GM12878 (cell line): Measurements from ENCODE around the gene RABEP1. TPM values are rescaled to one million over a fixed set of nuclear protein-coding genes. Genes with fewer than 3 reads are reported as not detected.
A peak's percentile ranks its signal among the peaks of the same experiment; 100 is the strongest.

Source experiments
- IRF4 ChIP-seq: IDR thresholded peaks from 2 replicates; pipeline ENCODE4 v1.6.1; 2011; ENCODE audit warnings: low read depth, low read length
- JUND ChIP-seq: IDR thresholded peaks from 2 replicates; pipeline ENCODE4 v1.6.1; 2012; ENCODE audit warnings: low read depth, mild to moderate bottlenecking, low read length, improper control_type of control experiment, moderate library complexity
- KAT2A ChIP-seq: conservative IDR thresholded peaks from 2 replicates; pipeline ENCODE4 v1.6.1; 2011; ENCODE audit warnings: low read depth, low read length; ENCODE audit not compliant: control insufficient read depth
- SRF ChIP-seq, 2 experiments: IDR thresholded peaks; 2 replicates each; pipeline ENCODE4 v1.6.1; 2011; ENCODE audit warnings: low read depth in 2 of 2, low read length in 2 of 2, mild to moderate bottlenecking in 1 of 2, moderate library complexity in 1 of 2
- ZNF384 ChIP-seq: IDR thresholded peaks from 2 replicates; pipeline ENCODE4 v1.6.1; 2012; ENCODE audit warnings: low read depth, mild to moderate bottlenecking, low read length, improper control_type of control experiment, borderline replicate concordance
- polyA plus RNA-seq, 11 experiments: library from polyadenylated mRNA; depleted of rRNA in 4 of 11; unstranded in 6 of 11; stranded (reverse) in 5 of 11; fragments of >200 nt; fragmentation: Nextera tagmentation in 4 of 11; fragmentation: Illumina TruSeq in 1 of 11; extraction: Ambion mirVana in 4 of 11; extraction: Trizol in 1 of 11; gene quantifications; 1 replicate in 1 of 11; 2 replicates in 10 of 11; pipeline versions ENCODE4 v1.2.1 to v1.2.3, GENCODE V29; 2011 to 2016; ENCODE audit warnings: inconsistent platforms in 2 of 11, missing spikeins in 2 of 11, low read depth in 1 of 11
- total RNA-seq, 4 experiments: library from RNA; depleted of rRNA in 3 of 4; stranded (reverse); fragments of >200 nt in 3 of 4; fragmentation: Illumina TruSeq in 1 of 4; extraction: Trizol in 1 of 4; gene quantifications; 2 replicates each; pipeline versions ENCODE4 v1.2.1 to v1.2.3, GENCODE V29; 2013 to 2021
- TF ChIP-seq, protein P1 (sequence below): fragments of 450-650 bp; formaldehyde crosslinking; IDR thresholded peaks from 2 replicates; pipeline ENCODE4 v1.4.0; 2022; ENCODE audit warnings: mild to moderate bottlenecking, moderate library complexity
- TF ChIP-seq, protein P2 (sequence below): IDR thresholded peaks from 2 replicates; pipeline ENCODE4 v1.6.1; 2012; ENCODE audit warnings: low read depth, low read length, improper control_type of control experiment
- TF ChIP-seq, protein P3 (sequence below): fragments of 450-650 bp; IDR thresholded peaks from 2 replicates; pipeline ENCODE4 v1.6.1; 2017; ENCODE audit warnings: mild to moderate bottlenecking, low read depth, inconsistent platforms; ENCODE audit not compliant: poor library complexity, severe bottlenecking
- TF ChIP-seq, protein P4 (sequence below): fragments of 450-650 bp; IDR thresholded peaks from 2 replicates; pipeline ENCODE4 v1.6.1; 2017; ENCODE audit warnings: mild to moderate bottlenecking, moderate library complexity

Gene RABEP1
- total and polyA plus RNA-seq, 10 of the 15 experiments (the other 5 are each of a cell fraction or from before 2014, with no cell fraction given): 13.4 to 71.4 (median 59.8) TPM

DNA sequence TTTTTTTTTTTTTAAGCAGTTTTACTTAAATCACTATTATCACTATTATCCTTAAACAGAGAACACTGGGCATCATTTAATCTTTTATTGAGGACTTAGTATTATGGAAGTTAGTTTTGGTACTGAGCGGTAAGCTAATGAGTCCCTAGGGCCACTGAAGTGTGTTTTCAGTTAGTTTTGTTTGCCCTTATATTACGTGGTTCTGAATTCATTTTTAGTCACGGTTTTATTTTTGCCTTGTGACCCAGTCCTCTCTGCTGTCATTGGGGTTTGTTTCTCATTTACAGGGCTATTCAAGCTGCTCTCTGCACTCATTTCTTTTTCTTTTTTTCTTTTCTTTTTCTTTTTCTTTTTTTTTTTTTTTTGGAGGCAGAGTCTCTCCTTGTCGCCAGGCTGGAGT lies 17.3 kb downstream of the RABEP1 start (continued):
- TF ChIP-seq, protein P1, sequence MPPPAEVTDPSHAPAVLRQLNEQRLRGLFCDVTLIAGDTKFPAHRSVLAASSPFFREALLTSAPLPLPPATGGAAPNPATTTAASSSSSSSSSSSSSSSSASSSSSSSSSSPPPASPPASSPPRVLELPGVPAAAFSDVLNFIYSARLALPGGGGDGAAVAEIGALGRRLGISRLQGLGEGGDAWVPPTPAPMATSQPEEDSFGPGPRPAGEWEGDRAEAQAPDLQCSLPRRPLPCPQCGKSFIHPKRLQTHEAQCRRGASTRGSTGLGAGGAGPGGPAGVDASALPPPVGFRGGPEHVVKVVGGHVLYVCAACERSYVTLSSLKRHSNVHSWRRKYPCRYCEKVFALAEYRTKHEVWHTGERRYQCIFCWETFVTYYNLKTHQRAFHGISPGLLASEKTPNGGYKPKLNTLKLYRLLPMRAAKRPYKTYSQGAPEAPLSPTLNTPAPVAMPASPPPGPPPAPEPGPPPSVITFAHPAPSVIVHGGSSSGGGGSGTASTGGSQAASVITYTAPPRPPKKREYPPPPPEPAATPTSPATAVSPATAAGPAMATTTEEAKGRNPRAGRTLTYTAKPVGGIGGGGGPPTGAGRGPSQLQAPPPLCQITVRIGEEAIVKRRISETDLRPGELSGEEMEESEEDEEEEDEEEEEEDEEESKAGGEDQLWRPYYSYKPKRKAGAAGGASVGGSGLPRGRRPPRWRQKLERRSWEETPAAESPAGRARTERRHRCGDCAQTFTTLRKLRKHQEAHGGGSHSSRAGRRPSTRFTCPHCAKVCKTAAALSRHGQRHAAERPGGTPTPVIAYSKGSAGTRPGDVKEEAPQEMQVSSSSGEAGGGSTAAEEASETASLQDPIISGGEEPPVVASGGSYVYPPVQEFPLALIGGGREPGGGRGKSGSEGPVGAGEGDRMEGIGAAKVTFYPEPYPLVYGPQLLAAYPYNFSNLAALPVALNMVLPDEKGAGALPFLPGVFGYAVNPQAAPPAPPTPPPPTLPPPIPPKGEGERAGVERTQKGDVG: no peak
- TF ChIP-seq, protein P2, sequence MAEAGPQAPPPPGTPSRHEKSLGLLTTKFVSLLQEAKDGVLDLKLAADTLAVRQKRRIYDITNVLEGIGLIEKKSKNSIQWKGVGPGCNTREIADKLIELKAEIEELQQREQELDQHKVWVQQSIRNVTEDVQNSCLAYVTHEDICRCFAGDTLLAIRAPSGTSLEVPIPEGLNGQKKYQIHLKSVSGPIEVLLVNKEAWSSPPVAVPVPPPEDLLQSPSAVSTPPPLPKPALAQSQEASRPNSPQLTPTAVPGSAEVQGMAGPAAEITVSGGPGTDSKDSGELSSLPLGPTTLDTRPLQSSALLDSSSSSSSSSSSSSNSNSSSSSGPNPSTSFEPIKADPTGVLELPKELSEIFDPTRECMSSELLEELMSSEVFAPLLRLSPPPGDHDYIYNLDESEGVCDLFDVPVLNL: no peak
- TF ChIP-seq, protein P3, sequence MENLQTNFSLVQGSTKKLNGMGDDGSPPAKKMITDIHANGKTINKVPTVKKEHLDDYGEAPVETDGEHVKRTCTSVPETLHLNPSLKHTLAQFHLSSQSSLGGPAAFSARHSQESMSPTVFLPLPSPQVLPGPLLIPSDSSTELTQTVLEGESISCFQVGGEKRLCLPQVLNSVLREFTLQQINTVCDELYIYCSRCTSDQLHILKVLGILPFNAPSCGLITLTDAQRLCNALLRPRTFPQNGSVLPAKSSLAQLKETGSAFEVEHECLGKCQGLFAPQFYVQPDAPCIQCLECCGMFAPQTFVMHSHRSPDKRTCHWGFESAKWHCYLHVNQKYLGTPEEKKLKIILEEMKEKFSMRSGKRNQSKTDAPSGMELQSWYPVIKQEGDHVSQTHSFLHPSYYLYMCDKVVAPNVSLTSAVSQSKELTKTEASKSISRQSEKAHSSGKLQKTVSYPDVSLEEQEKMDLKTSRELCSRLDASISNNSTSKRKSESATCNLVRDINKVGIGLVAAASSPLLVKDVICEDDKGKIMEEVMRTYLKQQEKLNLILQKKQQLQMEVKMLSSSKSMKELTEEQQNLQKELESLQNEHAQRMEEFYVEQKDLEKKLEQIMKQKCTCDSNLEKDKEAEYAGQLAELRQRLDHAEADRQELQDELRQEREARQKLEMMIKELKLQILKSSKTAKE: peak; percentile 63
- TF ChIP-seq JUND (no peak), KAT2A (no peak), ZNF384 (peak; percentile 65; the same call in 1 of the 2 replicates), IRF4 (0 out of 2 replicates have a peak, but pooled peaks have one; percentile 35), SRF (IDR thresholded peaks at IDR 0.05; ENCODE audit: low read depth in 2 of 2, low read length in 2 of 2) (no peak)
- TF ChIP-seq, protein P4, sequence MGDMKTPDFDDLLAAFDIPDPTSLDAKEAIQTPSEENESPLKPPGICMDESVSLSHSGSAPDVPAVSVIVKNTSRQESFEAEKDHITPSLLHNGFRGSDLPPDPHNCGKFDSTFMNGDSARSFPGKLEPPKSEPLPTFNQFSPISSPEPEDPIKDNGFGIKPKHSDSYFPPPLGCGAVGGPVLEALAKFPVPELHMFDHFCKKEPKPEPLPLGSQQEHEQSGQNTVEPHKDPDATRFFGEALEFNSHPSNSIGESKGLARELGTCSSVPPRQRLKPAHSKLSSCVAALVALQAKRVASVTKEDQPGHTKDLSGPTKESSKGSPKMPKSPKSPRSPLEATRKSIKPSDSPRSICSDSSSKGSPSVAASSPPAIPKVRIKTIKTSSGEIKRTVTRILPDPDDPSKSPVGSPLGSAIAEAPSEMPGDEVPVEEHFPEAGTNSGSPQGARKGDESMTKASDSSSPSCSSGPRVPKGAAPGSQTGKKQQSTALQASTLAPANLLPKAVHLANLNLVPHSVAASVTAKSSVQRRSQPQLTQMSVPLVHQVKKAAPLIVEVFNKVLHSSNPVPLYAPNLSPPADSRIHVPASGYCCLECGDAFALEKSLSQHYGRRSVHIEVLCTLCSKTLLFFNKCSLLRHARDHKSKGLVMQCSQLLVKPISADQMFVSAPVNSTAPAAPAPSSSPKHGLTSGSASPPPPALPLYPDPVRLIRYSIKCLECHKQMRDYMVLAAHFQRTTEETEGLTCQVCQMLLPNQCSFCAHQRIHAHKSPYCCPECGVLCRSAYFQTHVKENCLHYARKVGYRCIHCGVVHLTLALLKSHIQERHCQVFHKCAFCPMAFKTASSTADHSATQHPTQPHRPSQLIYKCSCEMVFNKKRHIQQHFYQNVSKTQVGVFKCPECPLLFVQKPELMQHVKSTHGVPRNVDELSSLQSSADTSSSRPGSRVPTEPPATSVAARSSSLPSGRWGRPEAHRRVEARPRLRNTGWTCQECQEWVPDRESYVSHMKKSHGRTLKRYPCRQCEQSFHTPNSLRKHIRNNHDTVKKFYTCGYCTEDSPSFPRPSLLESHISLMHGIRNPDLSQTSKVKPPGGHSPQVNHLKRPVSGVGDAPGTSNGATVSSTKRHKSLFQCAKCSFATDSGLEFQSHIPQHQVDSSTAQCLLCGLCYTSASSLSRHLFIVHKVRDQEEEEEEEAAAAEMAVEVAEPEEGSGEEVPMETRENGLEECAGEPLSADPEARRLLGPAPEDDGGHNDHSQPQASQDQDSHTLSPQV: no peak
